ENCODE results near the gene NID1.
A peak's percentile ranks its signal among the peaks of the same experiment; 100 is the strongest.

Gene NID1

GRCh38 chr1:235933017-235933765 lies 131.7 kb downstream of the NID1 start:
- no peak overlapping the region for H3K9ac ChIP-seq (ENCODE audit: low read depth, low read length)
- H3K36me3 ChIP-seq (ENCODE audit: insufficient read depth, low read length): no peaks in the 10 kb centered on the region
- no peak for DNase-seq
- no peaks in the 10 kb centered on the region; the same call in 1 of the 2 replicates for H4K20me1 ChIP-seq (ENCODE audit: insufficient read depth, low read length)
- H3K4me2 ChIP-seq (ENCODE audit: insufficient read depth, low read length): no peak overlapping the region
- no peak for ATAC-seq (ENCODE audit: insufficient read depth, low read depth)
- H3K27ac ChIP-seq (ENCODE audit: low read length): no peak overlapping the region
- no peaks in the 10 kb centered on the region for H3K9me3 ChIP-seq (ENCODE audit: insufficient read depth, low read length, severe bottlenecking)
- H2AFZ ChIP-seq (ENCODE audit: low read depth, low read length): no peak overlapping the region
- no peak overlapping the region for H3K4me3 ChIP-seq (ENCODE audit: low read depth in 1 of 2, low read length in 2 of 2)
- H3K27me3 ChIP-seq (ENCODE audit: insufficient read depth, low read length, poor library complexity): peaks cover 27% of the 10 kb centered on the region
- no peaks in the 10 kb centered on the region for H3K4me1 ChIP-seq (ENCODE audit: insufficient read depth, low read length)
- TF ChIP-seq, protein P1, sequence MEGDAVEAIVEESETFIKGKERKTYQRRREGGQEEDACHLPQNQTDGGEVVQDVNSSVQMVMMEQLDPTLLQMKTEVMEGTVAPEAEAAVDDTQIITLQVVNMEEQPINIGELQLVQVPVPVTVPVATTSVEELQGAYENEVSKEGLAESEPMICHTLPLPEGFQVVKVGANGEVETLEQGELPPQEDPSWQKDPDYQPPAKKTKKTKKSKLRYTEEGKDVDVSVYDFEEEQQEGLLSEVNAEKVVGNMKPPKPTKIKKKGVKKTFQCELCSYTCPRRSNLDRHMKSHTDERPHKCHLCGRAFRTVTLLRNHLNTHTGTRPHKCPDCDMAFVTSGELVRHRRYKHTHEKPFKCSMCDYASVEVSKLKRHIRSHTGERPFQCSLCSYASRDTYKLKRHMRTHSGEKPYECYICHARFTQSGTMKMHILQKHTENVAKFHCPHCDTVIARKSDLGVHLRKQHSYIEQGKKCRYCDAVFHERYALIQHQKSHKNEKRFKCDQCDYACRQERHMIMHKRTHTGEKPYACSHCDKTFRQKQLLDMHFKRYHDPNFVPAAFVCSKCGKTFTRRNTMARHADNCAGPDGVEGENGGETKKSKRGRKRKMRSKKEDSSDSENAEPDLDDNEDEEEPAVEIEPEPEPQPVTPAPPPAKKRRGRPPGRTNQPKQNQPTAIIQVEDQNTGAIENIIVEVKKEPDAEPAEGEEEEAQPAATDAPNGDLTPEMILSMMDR (IDR thresholded peaks at IDR 0.05; ENCODE audit: borderline replicate concordance, extremely low read depth, low read length, poor library complexity, severe bottlenecking): no peak
- TF ChIP-seq EZH2 (IDR thresholded peaks at IDR 0.05; ENCODE audit: borderline replicate concordance, low read depth, low read length, severe bottlenecking): no peak
- no peaks in the 10 kb centered on the region for H3K79me2 ChIP-seq (ENCODE audit: insufficient read depth, low read length)

DNA sequence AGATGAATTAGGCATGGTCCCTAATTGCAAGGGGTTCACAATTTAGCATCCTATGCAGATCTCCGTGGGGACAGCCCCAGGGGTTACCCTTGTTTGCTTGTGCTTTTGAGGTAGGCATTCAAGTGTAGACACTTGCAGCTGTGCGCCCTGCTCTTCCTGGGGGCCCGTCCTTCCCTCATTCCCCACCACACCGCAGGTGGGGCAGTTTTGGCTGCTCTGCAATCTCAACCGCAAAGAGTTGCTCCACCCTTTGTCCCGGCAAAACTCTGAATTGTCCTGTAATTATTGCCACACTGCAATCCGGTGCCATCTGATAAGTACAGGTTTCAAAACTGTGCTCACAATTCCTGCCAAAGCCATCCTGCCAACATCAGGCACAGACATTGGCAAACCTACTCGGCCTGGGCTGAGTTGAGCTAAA lies 132.8 kb downstream of the NID1 start:
- no peaks in the 10 kb centered on the region for H3K79me2 ChIP-seq (ENCODE audit: insufficient read depth, low read length)
- H3K4me3 ChIP-seq (ENCODE audit: low read depth in 1 of 2, low read length in 2 of 2): no peak overlapping the region
- no peak overlapping the region for H3K4me2 ChIP-seq (ENCODE audit: insufficient read depth, low read length)
- ATAC-seq (ENCODE audit: insufficient read depth, low read depth) (peak; percentile 37; the same call in 2 of the 3 replicates), DNase-seq (peak; percentile 11)
- peaks cover 27% of the 10 kb centered on the region for H3K27me3 ChIP-seq (ENCODE audit: insufficient read depth, low read length, poor library complexity)
- TF ChIP-seq EZH2 (IDR thresholded peaks at IDR 0.05; ENCODE audit: borderline replicate concordance, low read depth, low read length, severe bottlenecking): no peak
- TF ChIP-seq, protein P1 (IDR thresholded peaks at IDR 0.05; ENCODE audit: borderline replicate concordance, extremely low read depth, low read length, poor library complexity, severe bottlenecking): no peak
- no peaks in the 10 kb centered on the region for H3K36me3 ChIP-seq (ENCODE audit: insufficient read depth, low read length)
- no peak overlapping the region for H3K9ac ChIP-seq (ENCODE audit: low read depth, low read length)
- H3K4me1 ChIP-seq (ENCODE audit: insufficient read depth, low read length): no peaks in the 10 kb centered on the region
- no peak overlapping the region for H2AFZ ChIP-seq (ENCODE audit: low read depth, low read length)
- no peaks in the 10 kb centered on the region for H3K9me3 ChIP-seq (ENCODE audit: insufficient read depth, low read length, severe bottlenecking)
- no peaks in the 10 kb centered on the region; the same call in 1 of the 2 replicates for H4K20me1 ChIP-seq (ENCODE audit: insufficient read depth, low read length)
- H3K27ac ChIP-seq (ENCODE audit: low read length): no peak overlapping the region

- no peaks in the 10 kb centered on the region for H3K4me1 ChIP-seq (ENCODE audit: insufficient read depth, low read length)
- peaks cover 27% of the 10 kb centered on the region for H3K27me3 ChIP-seq (ENCODE audit: insufficient read depth, low read length, poor library complexity)
- no peaks in the 10 kb centered on the region for H3K79me2 ChIP-seq (ENCODE audit: insufficient read depth, low read length)
- no peak overlapping the region for H3K4me2 ChIP-seq (ENCODE audit: insufficient read depth, low read length)
- no peak for DNase-seq
- H3K36me3 ChIP-seq (ENCODE audit: insufficient read depth, low read length): no peaks in the 10 kb centered on the region
- TF ChIP-seq, protein P1 (IDR thresholded peaks at IDR 0.05; ENCODE audit: borderline replicate concordance, extremely low read depth, low read length, poor library complexity, severe bottlenecking): no peak
- no peak for TF ChIP-seq EZH2 (IDR thresholded peaks at IDR 0.05; ENCODE audit: borderline replicate concordance, low read depth, low read length, severe bottlenecking)
- H3K9ac ChIP-seq (ENCODE audit: low read depth, low read length): no peak overlapping the region
- no peaks in the 10 kb centered on the region for H4K20me1 ChIP-seq (ENCODE audit: insufficient read depth, low read length)
- H2AFZ ChIP-seq (ENCODE audit: low read depth, low read length): no peak overlapping the region
- H3K9me3 ChIP-seq (ENCODE audit: insufficient read depth, low read length, severe bottlenecking): no peaks in the 10 kb centered on the region
- H3K27ac ChIP-seq (ENCODE audit: low read length): no peak overlapping the region
- no peak for ATAC-seq (ENCODE audit: insufficient read depth, low read depth)
- no peak overlapping the region for H3K4me3 ChIP-seq (ENCODE audit: low read depth in 1 of 2, low read length in 2 of 2)
Observed at GRCh38 chr1:235931171-235931738, 133.6 kb downstream of the NID1 start.
